ENCODE data around the gene ERVW-1. TPM values are rescaled to one million over a fixed set of nuclear protein-coding genes. Genes with fewer than 3 reads are reported as not detected.

Gene ERVW-1
- total and polyA plus RNA-seq, 2 experiments from 2014 or later, result 0.07 TPM; not detected in 1

GRCh38 chr7:92423710-92424131 lies 54.0 kb downstream of the ERVW-1 start (continued):
- no peak for TF ChIP-seq ZNF462 (CRISPR knock-in tag; IDR thresholded peaks at IDR 0.05)
- TF ChIP-seq POLR2AphosphoS5 (IDR thresholded peaks at IDR 0.05; ENCODE audit: low read depth), result no peak
- no peak for TF ChIP-seq CREB1 (CRISPR knock-in tag; IDR thresholded peaks at IDR 0.05; ENCODE audit: low read depth)
- no peak for TF ChIP-seq CTCF (conservative IDR thresholded peaks at IDR 0.05; ENCODE audit: low read depth in 2 of 2)
- TF ChIP-seq EZH2phosphoT487 (IDR thresholded peaks at IDR 0.05; ENCODE audit: unreplicated experiment), result no peak

- Histone ChIP-seq H3F3A (replicated peaks; ENCODE audit: low read depth) (no peaks in the 10 kb centered on the region), H2AFZ (no peak overlapping the region), H3K36me3 (ENCODE audit: insufficient read depth) (no peaks in the 10 kb centered on the region), H3K4me1 (ENCODE audit: insufficient read depth) (peaks cover 6% of the 10 kb centered on the region), H3K4me2 (no peak overlapping the region), H3K27ac (ENCODE audit: low read depth) (no peak overlapping the region), H3K79me2 (replicated peaks; ENCODE audit: insufficient read depth) (no peaks in the 10 kb centered on the region), H3K9me2 (ENCODE audit: insufficient read depth) (no peaks in the 10 kb centered on the region), H4K20me1 (replicated peaks; ENCODE audit: insufficient read depth) (no peaks in the 10 kb centered on the region), H3K27me3 (ENCODE audit: insufficient read depth) (no peaks in the 10 kb centered on the region), H3K4me3 (no peak overlapping the region)
- no peak overlapping the region for H3K27ac Mint-ChIP-seq
- no peak overlapping the region; the same call in 2 of the 3 replicates for H3K4me3 Mint-ChIP-seq
- ATAC-seq (no peak), DNase-seq (ENCODE audit: low spot score) (no peak)
- H3K36me3 Mint-ChIP-seq (ENCODE audit: low read depth), result no peaks in the 10 kb centered on the region
- peaks cover 9% of the 10 kb centered on the region for H3K27me3 Mint-ChIP-seq (ENCODE audit: insufficient read depth, low read depth, poor library complexity)
- peaks cover 16% of the 10 kb centered on the region for H3K4me1 Mint-ChIP-seq
- H3K9me3 Mint-ChIP-seq, result no peaks in the 10 kb centered on the region
- no peak for TF ChIP-seq CREB1 (CRISPR knock-in tag; IDR thresholded peaks at IDR 0.05; ENCODE audit: low read depth)
- no peak for TF ChIP-seq ZNF331 (CRISPR knock-in tag; IDR thresholded peaks at IDR 0.05; ENCODE audit: low read depth)
- no peak for TF ChIP-seq STAT1 (IDR thresholded peaks at IDR 0.05; ENCODE audit: unreplicated experiment)
- TF ChIP-seq REST (IDR thresholded peaks at IDR 0.05; ENCODE audit: unreplicated experiment), result no peak
- TF ChIP-seq JUNB (IDR thresholded peaks at IDR 0.05; ENCODE audit: unreplicated experiment), result no peak
- no peak for TF ChIP-seq EZH2 (IDR thresholded peaks at IDR 0.05; ENCODE audit: low read depth, unreplicated experiment)
Measured at GRCh38 chr7:92422926-92423325, 54.8 kb downstream of the ERVW-1 start.
